ENCODE measurements around the gene MIEF1.

The MIEF1 gene

GRCh38 chr22:39493759-39494158, 8.3 kb upstream of the MIEF1 start:
- Histone ChIP-seq H3K4me2 (ENCODE audit: low read length) (no peak overlapping the region), H3K4me3 (ENCODE audit: low read length) (no peak overlapping the region), H3K36me3 (ENCODE audit: insufficient read depth, low read length) (no peaks in the 10 kb centered on the region), H3K4me1 (ENCODE audit: control insufficient read depth, insufficient read depth, low read length) (peaks cover 15% of the 10 kb centered on the region), H3K9me3 (replicated peaks; ENCODE audit: low read length) (no peaks in the 10 kb centered on the region), H3K27me3 (ENCODE audit: control insufficient read depth, insufficient read depth, low read length) (peaks cover 4% of the 10 kb centered on the region), H3K9ac (ENCODE audit: low read depth, low read length) (no peak overlapping the region)

GRCh38 chr22:39494471-39495120, 7.5 kb upstream of the MIEF1 start:
- Histone ChIP-seq H3K36me3 (ENCODE audit: insufficient read depth, low read length) (no peaks in the 10 kb centered on the region), H3K4me3 (ENCODE audit: low read length) (no peak overlapping the region), H3K4me2 (ENCODE audit: low read length) (no peak overlapping the region), H3K27me3 (ENCODE audit: control insufficient read depth, insufficient read depth, low read length) (peaks cover 4% of the 10 kb centered on the region), H3K4me1 (ENCODE audit: control insufficient read depth, insufficient read depth, low read length) (peaks cover 15% of the 10 kb centered on the region), H3K9ac (ENCODE audit: low read depth, low read length) (no peak overlapping the region), H3K9me3 (replicated peaks; ENCODE audit: low read length) (no peaks in the 10 kb centered on the region)

GRCh38 chr22:39496131-39496838, 5.8 kb upstream of the MIEF1 start:
- Histone ChIP-seq H3K9me3 (replicated peaks; ENCODE audit: low read length) (no peaks in the 10 kb centered on the region), H3K36me3 (ENCODE audit: insufficient read depth, low read length) (no peaks in the 10 kb centered on the region)

GRCh38 chr22:39497429-39497828, 4.7 kb upstream of the MIEF1 start:
- peaks cover 15% of the 10 kb centered on the region for H3K4me1 ChIP-seq (ENCODE audit: control insufficient read depth, insufficient read depth, low read length)
- no peak overlapping the region for H3K9ac ChIP-seq (ENCODE audit: low read depth, low read length)
- no peak overlapping the region for H3K4me3 ChIP-seq (ENCODE audit: low read length)
- no peaks in the 10 kb centered on the region for H3K36me3 ChIP-seq (ENCODE audit: insufficient read depth, low read length)
- H3K27me3 ChIP-seq (ENCODE audit: control insufficient read depth, insufficient read depth, low read length) = no peaks in the 10 kb centered on the region
- H3K4me2 ChIP-seq (ENCODE audit: low read length) = no peak overlapping the region
- H3K9me3 ChIP-seq (replicated peaks; ENCODE audit: low read length) = no peaks in the 10 kb centered on the region

More at GRCh38 chr22:39496131-39496838, 5.8 kb upstream of the MIEF1 start:
- Histone ChIP-seq H3K4me1 (ENCODE audit: control insufficient read depth, insufficient read depth, low read length) (peaks cover 15% of the 10 kb centered on the region), H3K4me2 (ENCODE audit: low read length) (no peak overlapping the region), H3K27me3 (ENCODE audit: control insufficient read depth, insufficient read depth, low read length) (peaks cover 4% of the 10 kb centered on the region), H3K9ac (ENCODE audit: low read depth, low read length) (no peak overlapping the region), H3K4me3 (ENCODE audit: low read length) (no peak overlapping the region)

GRCh38 chr22:39498368-39498767, 3.7 kb upstream of the MIEF1 start:
- Histone ChIP-seq H3K4me2 (ENCODE audit: low read length) (no peak overlapping the region), H3K4me1 (ENCODE audit: control insufficient read depth, insufficient read depth, low read length) (peaks cover 20% of the 10 kb centered on the region), H3K9me3 (replicated peaks; ENCODE audit: low read length) (no peaks in the 10 kb centered on the region), H3K4me3 (ENCODE audit: low read length) (no peak overlapping the region), H3K9ac (ENCODE audit: low read depth, low read length) (no peak overlapping the region), H3K36me3 (ENCODE audit: insufficient read depth, low read length) (no peaks in the 10 kb centered on the region), H3K27me3 (ENCODE audit: control insufficient read depth, insufficient read depth, low read length) (no peaks in the 10 kb centered on the region)

GRCh38 chr22:39498802-39499201, 3.3 kb upstream of the MIEF1 start:
- Histone ChIP-seq H3K4me1 (ENCODE audit: control insufficient read depth, insufficient read depth, low read length) (peaks cover 20% of the 10 kb centered on the region), H3K9me3 (replicated peaks; ENCODE audit: low read length) (no peaks in the 10 kb centered on the region), H3K36me3 (ENCODE audit: insufficient read depth, low read length) (peaks cover under 1% of the 10 kb centered on the region), H3K4me2 (ENCODE audit: low read length) (no peak overlapping the region), H3K27me3 (ENCODE audit: control insufficient read depth, insufficient read depth, low read length) (no peaks in the 10 kb centered on the region), H3K4me3 (ENCODE audit: low read length) (no peak overlapping the region), H3K9ac (ENCODE audit: low read depth, low read length) (no peak overlapping the region)

- Histone ChIP-seq H3K4me3 (ENCODE audit: low read length) (no peak overlapping the region), H3K4me1 (ENCODE audit: control insufficient read depth, insufficient read depth, low read length) (peaks cover 11% of the 10 kb centered on the region), H3K36me3 (ENCODE audit: insufficient read depth, low read length) (peaks cover 13% of the 10 kb centered on the region), H3K27me3 (ENCODE audit: control insufficient read depth, insufficient read depth, low read length) (no peaks in the 10 kb centered on the region), H3K9me3 (replicated peaks; ENCODE audit: low read length) (no peaks in the 10 kb centered on the region), H3K4me2 (ENCODE audit: low read length) (no peak overlapping the region), H3K9ac (ENCODE audit: low read depth, low read length) (no peak overlapping the region)
These were observed 2.0 kb upstream of the MIEF1 start for GRCh38 chr22:39500101-39500500.

GRCh38 chr22:39501644-39502108, 414 bp upstream of the MIEF1 start:
- no peaks in the 10 kb centered on the region for H3K27me3 ChIP-seq (ENCODE audit: control insufficient read depth, insufficient read depth, low read length)
- H3K4me1 ChIP-seq (ENCODE audit: control insufficient read depth, insufficient read depth, low read length) = peaks cover 11% of the 10 kb centered on the region
- no peaks in the 10 kb centered on the region for H3K9me3 ChIP-seq (replicated peaks; ENCODE audit: low read length)
- peaks cover 27% of the 10 kb centered on the region for H3K36me3 ChIP-seq (ENCODE audit: insufficient read depth, low read length)
- peak overlapping the region; percentile 91 for H3K9ac ChIP-seq (ENCODE audit: low read depth, low read length)
- peak overlapping the region; percentile 88 for H3K4me3 ChIP-seq (ENCODE audit: low read length)
- peak overlapping the region; percentile 85 for H3K4me2 ChIP-seq (ENCODE audit: low read length)

- H3K36me3 ChIP-seq (ENCODE audit: insufficient read depth, low read length) = peaks cover 33% of the 10 kb centered on the region
- H3K4me2 ChIP-seq (ENCODE audit: low read length) = peak overlapping the region; percentile 85
- H3K4me1 ChIP-seq (ENCODE audit: control insufficient read depth, insufficient read depth, low read length) = peaks cover 11% of the 10 kb centered on the region
- H3K9me3 ChIP-seq (replicated peaks; ENCODE audit: low read length) = no peaks in the 10 kb centered on the region
- no peaks in the 10 kb centered on the region for H3K27me3 ChIP-seq (ENCODE audit: control insufficient read depth, insufficient read depth, low read length)
- H3K4me3 ChIP-seq (ENCODE audit: low read length) = peak overlapping the region; percentile 88
- peak overlapping the region; percentile 91 for H3K9ac ChIP-seq (ENCODE audit: low read depth, low read length)
These were observed 809 bp downstream of the MIEF1 start for GRCh38 chr22:39502789-39503409.

GRCh38 chr22:39503630-39504029, 1.5 kb downstream of the MIEF1 start:
- H3K9me3 ChIP-seq (replicated peaks; ENCODE audit: low read length) = no peaks in the 10 kb centered on the region
- peaks cover 40% of the 10 kb centered on the region for H3K36me3 ChIP-seq (ENCODE audit: insufficient read depth, low read length)
- peaks cover 11% of the 10 kb centered on the region for H3K4me1 ChIP-seq (ENCODE audit: control insufficient read depth, insufficient read depth, low read length)
- peak overlapping the region; percentile 88 for H3K4me3 ChIP-seq (ENCODE audit: low read length)
- H3K4me2 ChIP-seq (ENCODE audit: low read length) = peak overlapping the region; percentile 85
- H3K27me3 ChIP-seq (ENCODE audit: control insufficient read depth, insufficient read depth, low read length) = no peaks in the 10 kb centered on the region
- peak overlapping the region; percentile 91 for H3K9ac ChIP-seq (ENCODE audit: low read depth, low read length)

GRCh38 chr22:39504071-39504470, 2.0 kb downstream of the MIEF1 start:
- peaks cover 11% of the 10 kb centered on the region for H3K4me1 ChIP-seq (ENCODE audit: control insufficient read depth, insufficient read depth, low read length)
- no peaks in the 10 kb centered on the region for H3K9me3 ChIP-seq (replicated peaks; ENCODE audit: low read length)
- H3K9ac ChIP-seq (ENCODE audit: low read depth, low read length) = peak overlapping the region; percentile 91
- peaks cover 42% of the 10 kb centered on the region for H3K36me3 ChIP-seq (ENCODE audit: insufficient read depth, low read length)
- H3K4me3 ChIP-seq (ENCODE audit: low read length) = no peak overlapping the region
- peak overlapping the region; percentile 85 for H3K4me2 ChIP-seq (ENCODE audit: low read length)
- H3K27me3 ChIP-seq (ENCODE audit: control insufficient read depth, insufficient read depth, low read length) = no peaks in the 10 kb centered on the region
